GM21423 (cell line): Measurements from ENCODE around the gene KLF3.

Source experiments
- ATAC-seq: cut with Tn5 transposase; IDR thresholded peaks from one replicate; pipeline ENCODE4 v1.9.1; 2021; ENCODE audit warnings: mild to moderate bottlenecking, moderate library complexity; ENCODE audit not compliant: unreplicated experiment

The KLF3 gene

GRCh38 chr4:38735870-38736269 is 71.9 kb downstream of the KLF3 start:
- ATAC-seq, result no peak

GRCh38 chr4:38738940-38739803 is 75.2 kb downstream of the KLF3 start:
- no peak for ATAC-seq

- no peak for ATAC-seq
Observed at GRCh38 chr4:38740303-38740702, 76.3 kb downstream of the KLF3 start.

GRCh38 chr4:38743866-38744265 is 79.9 kb downstream of the KLF3 start:
- no peak for ATAC-seq

GRCh38 chr4:38745881-38746280 is 81.9 kb downstream of the KLF3 start:
- ATAC-seq, result no peak

- ATAC-seq, result no peak
Observed at GRCh38 chr4:38747629-38748028, 83.6 kb downstream of the KLF3 start.

- ATAC-seq, result no peak
Observed at GRCh38 chr4:38749336-38749735, 85.3 kb downstream of the KLF3 start.
